Middle frontal gyrus (tissue), 1 donor: ENCODE data around the gene G6PC2.
"Not testable (repeated sequence)": the region's sequence is repeated elsewhere in the genome, so short reads cannot be mapped to it uniquely, and the experiment has no call there.

Source experiments
- DNase-seq: peaks from one replicate; pipeline ENCODE4 v3.0.0-alpha.2; 2015; ENCODE audit warnings: low spot score; ENCODE audit errors: extremely low spot score

Gene G6PC2, protein sequence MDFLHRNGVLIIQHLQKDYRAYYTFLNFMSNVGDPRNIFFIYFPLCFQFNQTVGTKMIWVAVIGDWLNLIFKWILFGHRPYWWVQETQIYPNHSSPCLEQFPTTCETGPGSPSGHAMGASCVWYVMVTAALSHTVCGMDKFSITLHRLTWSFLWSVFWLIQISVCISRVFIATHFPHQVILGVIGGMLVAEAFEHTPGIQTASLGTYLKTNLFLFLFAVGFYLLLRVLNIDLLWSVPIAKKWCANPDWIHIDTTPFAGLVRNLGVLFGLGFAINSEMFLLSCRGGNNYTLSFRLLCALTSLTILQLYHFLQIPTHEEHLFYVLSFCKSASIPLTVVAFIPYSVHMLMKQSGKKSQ

DNA sequence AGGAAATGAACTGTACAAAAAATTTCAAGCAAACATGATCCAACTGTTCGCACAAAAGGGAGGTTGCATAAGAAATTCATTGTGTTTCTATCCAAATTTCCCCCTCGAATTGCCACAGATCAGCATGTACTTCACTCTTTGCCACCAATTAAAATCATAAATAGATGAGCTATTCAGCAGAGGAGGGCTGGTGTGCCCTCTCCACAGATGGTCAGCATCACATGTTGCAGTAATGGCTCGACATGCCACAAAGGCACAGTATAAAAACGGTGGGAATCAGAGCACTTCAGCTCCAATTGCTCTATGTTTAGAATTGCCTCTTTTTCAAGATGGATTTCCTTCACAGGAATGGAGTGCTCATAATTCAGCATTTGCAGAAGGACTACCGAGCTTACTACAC, at the start of gene G6PC2:
G6PC2 (plus strand) TSS at position 289 of the 400 bp plus-strand sequence; CDS start at position 330, 41 bp downstream.
- no peak for DNase-seq

DNA sequence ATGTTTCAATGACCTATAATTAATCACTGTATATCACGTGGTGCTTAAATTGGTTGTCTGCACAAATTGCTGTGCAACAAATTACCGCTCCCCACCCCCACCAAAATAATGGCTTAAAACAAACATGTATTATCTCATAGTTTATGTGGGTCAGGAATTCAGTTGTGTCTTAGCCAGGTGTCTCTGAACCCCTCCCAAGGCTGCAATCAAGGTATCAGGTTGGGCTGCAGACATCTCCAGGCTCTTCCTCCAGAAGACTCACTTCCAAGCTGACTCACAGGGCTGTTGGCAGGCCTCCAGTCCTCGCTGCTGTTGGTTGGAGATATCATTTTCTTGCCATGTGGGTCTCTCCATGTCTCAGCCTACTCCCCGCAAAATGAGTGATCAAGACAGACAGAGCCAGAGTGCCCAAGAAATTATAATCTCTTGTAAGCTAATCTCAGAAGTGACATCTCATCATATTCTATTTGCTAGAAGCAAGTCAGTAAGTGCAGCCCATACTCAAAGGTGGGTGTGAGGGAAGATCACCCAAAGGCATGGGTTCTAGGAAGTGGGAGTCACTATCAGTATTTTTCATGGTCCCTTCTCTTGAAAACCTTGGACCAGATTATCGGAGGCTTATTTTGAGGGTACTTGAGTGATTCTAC, 49.3 kb upstream of the G6PC2 start:
- no peak for DNase-seq

DNA sequence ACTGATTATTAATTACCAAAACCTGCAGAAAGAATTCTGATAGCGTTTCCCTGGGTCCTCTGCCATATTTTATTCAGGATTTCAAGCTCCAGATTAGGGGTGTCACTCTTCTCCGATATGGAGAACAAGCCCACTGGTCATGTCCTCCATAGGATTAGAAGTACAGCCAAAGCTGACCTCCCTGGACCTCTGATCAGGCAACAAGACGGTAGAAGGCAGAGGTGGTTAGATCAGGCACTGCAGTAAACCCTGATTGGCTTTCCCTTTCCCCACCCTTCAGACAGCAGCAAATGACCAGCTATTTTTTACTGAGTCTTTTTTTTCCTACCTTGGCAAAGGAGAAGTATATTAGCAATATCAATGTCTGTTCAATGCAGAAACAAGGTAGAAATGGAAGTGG, 48.6 kb upstream of the G6PC2 start:
- DNase-seq: no peak

DNA sequence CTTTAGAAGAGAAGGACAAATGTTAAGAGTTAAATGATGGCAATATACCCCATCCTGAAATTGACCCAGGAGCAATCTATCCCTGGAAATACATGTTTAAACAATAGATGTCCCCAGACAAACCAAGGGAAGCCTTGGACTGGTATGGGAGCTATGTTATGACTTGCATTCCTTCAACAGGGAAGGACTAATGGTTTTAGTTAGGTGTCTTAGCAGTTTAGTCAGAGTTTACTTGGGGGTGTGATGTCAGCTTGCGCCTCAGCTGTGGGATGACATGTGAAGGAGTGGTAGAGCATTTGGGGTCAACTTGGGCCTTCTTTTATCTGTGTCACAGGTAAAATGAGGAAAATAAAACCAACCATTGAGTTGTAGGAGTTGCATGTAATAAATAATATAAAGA, 47.6 kb upstream of the G6PC2 start:
- DNase-seq: no peak

DNA sequence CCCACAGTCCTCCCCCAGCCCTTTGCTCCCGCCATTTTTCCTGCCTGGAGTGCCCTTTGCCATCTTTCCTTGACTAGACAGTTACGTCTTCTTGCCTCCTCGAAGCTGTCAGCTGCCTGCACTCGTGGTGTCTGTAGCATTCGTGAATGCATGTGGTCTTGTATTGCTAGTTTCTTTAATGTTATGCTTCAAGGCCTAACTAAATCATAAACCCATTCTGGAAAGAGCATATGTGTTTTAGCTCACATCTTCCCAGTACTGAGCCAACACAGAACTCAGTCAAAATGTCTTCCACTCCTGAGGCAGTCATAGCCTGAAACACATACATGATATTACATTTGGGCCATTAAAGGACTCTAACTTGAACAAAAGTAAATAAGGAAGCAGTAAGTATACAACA, 46.4 kb upstream of the G6PC2 start:
- DNase-seq: no peak

DNA sequence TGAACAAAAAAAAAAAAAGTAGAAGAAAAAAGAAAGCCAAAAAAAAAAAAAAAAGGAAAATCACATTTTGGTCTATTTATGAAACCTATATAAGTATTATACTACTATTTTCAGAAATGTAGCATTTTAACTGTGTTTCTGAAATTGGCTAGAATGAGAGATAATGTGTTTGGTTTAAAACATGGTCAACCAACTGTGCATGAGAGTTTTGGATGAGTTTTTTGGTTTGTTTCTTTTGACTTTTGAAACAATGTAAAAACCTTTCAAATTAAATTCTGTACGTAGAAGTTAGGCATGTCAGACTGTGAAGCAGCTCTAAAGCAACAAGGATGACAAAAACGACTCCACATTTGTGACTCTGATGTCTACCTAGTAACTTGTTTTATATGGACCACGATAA, 45.5 kb upstream of the G6PC2 start:
- no peak for DNase-seq

DNA sequence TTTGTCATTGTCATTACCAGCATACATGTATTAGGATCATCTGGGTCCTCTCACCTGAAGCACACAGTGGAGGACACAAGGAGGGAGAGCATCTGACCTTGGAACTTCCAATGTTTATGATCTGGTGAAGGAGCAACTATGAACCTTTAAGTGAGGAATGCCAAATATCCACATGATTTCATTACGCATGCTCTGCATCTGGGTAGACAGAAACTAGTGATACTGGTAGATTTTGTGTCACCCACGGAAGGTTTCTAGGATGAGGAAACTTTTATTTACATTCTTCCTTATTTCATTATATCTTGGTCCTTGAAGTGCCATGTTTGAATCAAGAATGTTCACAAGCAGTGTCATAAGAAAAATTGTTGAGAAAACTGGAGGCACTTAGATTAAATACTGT, 42.9 kb upstream of the G6PC2 start:
- DNase-seq: no peak

DNA sequence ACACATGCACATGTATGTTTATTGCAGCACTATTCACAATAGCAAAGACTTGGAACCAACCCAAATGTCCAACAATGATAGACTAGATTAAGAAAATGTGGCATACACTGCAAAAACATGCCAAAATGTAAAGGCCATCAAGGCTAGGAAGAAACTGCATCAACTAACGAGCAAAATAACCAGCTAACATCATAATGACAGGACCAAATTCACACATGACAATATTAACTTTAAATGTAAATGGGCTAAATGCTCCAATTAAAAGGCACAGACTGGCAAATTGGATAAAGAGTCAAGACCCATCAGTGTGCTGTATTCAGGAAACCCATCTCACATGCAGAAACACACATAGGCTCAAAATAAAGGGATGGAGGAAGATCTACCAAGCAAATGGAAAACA, 33.9 kb upstream of the G6PC2 start:
- DNase-seq: not testable (repeated sequence)

DNA sequence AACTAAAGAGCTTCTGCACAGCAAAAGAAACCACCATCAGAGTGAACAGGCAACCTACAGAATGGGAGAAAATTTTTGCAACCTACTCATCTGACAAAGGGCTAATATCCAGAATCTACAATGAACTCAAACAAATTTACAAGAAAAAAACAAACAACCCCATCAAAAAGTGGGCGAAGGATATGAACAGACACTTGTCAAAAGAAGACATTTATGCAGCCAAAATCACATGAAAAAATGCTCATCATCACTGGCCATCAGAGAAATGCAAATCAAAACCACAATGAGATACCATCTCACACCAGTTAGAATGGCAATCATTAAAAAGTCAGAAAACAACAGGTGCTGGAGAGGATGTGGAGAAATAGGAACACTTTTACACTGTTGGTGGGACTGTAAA, 30.7 kb upstream of the G6PC2 start:
- not testable (repeated sequence) for DNase-seq

DNA sequence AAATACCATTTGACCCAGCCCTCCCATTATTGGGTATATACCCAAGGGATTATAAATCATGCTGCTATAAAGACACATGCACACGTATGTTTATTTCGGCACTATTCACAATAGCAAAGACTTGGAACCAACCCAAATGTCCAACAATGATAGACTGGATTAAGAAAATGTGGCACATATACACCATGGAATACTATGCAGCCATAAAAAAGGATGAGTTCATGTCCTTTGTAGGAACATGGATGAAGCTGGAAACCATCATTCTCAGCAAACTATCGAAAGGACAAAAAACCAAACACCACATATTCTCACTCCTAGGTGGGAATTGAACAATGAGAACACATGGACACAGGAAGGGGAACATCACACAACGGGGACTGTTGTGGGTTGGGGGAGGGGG, 30.3 kb upstream of the G6PC2 start:
- DNase-seq: not testable (repeated sequence)

DNA sequence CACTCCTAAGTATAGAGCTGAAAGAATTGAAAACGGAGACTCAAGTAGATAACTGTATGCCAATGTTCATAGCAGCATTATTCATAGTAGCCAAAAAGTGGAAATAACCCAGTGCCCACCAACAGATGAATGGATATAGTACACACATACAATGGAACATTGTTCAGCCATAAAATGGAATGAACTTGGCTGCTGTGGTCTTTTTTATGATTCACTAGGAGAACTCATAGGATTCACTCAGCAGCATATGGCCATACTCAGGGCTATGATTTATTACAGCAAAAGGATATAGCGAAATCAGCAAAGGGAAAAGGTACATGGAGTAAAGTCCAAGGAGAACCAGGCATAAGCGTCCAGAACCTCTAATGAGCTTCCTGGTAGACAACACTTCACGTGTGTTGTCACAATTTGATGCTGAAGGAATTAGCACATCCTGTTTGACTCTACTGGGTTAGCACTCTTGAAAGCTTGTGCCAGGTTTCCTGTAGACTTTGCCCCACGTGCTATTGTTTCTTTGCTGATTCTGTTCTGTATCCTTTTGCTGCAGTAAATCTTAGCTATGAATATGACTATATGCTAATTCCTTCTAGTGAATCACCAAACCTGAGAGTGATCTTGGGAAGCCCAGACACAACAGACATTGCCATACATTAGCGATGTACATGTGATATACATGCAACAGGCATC, 26.6 kb upstream of the G6PC2 start:
- no peak for DNase-seq

DNA sequence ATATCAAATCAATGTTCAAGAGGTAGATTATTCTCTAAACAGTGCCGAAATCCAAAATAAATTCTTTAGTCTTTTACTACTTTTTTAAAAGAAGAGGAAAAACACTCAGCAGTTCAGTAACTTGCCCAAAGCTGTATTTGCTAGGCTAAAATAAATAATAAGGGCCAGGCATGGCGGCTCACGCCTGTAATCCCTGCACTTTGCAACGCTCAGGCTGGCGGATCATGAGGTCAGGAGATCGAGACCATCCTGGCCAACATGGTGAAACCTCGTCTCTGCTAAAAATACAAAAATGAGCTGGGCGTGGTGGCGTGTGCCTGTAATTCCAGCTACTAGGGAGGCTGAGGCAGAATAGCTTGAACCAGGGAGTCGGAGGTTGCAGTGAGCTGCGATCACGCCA, 18.9 kb upstream of the G6PC2 start:
- not testable (repeated sequence) for DNase-seq

DNA sequence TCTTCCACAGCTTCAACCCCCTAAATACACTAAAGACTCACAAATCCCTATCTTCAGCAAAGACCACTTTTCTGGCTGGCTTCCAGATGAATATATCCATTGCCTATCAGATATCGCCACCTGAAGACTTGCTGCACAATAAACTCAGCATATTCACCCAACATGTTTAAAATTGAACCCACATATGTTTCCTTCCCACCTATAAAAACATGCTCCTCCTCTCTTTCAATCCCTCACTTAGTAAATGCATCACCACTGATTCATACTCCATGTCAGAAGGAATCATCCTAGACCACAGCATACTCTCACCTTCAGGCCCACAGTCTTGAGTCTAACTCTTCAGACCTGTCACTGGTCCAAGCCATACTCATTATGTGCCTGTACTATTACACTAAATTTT, 16.1 kb upstream of the G6PC2 start:
- DNase-seq: no peak

DNA sequence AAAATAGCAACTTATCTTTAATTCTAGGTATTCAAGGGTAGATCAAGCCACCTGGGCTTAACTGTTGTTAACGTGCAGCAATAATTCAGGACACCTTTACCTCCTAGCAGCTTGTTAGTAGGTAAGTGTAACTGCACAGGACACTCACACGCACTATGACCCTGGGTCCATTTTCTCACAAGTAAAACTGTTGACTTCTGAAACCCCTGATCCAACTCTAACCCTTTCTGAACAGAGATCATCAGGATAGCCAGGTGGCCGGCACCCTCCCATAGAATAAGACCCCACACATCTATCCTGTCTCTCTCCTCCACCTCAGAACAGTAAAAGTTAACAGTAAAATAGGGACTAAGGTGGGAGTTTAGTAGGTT, 11.5 kb upstream of the G6PC2 start:
- DNase-seq: no peak

DNA sequence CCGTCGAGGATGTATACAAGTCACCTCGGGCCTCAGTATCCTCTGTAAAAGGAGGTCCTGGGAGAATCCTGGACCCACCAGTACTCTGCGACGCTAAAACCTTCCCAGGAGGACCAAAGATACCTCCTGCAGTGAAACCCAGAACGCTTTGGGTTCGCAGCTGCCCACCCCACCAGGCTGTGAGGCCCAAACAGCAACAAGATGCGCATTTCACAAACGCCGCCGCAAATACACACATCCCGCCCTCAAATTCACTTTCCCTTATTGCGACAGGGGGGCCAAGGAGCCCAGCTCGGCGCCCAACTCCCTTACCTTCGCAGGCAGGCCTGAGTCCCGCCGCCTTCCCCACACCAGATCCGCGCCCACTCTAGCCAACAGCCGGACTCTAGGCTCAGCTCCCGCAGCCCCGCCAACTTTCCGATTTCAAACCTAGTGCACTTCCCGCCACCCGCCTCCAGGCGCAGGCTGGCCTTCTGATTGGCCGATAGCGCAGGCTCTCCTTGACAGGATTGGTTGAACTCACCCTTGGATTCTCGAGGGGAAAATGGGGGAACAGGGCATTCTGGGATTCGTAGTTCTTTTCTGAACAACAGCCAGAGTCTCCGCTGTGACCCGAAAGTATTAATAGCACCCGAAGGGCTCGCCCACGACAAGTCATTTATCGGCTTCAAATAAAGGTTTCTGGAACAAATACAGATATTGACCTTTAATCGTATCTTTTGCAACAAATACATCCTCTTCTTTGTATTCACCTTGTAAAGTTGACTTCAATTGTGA, 10.9 kb upstream of the G6PC2 start, which contains the start of gene SPC25:
SPC25 (minus strand) TSS at position 425 of the 777 bp plus-strand sequence. CDS start 911 bp downstream, outside the sequence.
- peak; percentile 72 for DNase-seq

DNA sequence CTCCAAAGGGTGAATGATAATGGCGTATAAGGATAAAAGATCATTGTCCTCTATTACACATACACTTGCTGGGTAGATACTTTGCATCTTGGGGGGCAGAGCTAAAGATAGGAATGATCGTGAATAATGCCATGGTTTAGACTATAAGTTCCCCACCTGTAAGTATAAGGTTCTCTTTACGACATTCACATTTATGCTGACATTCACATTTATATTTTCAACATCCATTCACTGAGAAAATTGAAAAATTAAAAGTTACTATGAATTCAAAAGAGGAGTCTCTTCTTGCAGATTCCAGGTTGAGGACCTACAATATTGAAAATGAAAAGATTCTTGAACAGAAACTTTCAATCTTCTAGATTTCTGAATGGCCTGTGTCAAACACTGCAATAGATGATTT, 8.8 kb upstream of the G6PC2 start:
- DNase-seq: no peak

DNA sequence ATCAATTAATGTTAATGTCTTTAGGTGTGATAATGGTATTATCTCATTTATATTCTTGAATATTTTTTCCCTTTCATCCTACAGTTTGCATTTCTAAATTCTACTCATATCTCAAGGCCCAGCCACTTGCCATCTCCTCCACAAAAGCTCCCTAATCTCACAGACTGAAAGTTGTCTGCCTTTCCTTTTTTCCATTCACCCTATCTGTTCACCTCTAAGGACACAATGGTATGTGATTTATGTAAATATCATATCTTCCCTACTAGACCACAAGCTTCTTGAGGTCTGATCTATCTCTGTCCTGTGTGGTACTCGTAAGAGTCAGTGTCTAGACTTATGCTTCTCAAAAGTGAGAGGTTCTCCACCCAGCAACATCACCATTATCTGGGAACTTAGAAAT, 7.0 kb upstream of the G6PC2 start:
- no peak for DNase-seq

DNA sequence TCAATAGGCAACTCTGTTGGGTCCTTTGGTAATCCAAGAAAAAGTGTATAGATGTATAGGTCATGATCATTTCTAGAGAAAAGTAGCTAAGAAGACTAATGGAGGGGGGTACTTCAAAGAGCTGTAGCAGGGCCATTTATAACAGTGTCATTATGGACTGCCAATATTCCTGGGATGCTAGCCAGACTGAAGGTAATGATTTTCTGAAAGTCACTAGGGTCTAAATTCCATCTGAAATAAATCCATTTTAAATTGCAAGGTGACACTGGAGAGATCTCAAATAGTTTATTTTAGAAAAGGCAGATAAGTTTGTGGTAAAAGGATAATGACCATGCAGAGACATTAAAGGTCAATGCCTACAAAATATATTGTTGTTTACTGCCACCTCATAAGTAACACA, 6.4 kb upstream of the G6PC2 start:
- DNase-seq: no peak

DNA sequence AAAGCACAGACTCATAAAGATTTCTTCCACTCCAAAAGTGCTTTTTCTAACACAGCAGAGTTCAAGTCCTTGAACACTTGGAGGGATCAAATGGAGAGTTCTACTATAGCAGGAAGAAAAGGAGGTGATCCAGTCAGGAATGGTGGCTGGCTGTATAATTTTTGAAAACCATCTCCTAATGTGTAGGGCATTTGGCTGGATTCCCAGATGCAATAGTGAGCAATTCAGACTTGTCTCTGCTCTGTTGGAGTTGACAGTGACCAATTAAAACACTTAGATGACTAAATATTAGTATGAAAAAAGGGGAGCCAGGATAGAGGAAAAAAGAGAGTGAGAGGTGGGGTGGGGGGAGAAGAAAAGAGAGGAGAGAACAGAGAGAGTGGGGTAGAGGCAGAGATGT, 5.3 kb upstream of the G6PC2 start:
- DNase-seq: no peak

DNA sequence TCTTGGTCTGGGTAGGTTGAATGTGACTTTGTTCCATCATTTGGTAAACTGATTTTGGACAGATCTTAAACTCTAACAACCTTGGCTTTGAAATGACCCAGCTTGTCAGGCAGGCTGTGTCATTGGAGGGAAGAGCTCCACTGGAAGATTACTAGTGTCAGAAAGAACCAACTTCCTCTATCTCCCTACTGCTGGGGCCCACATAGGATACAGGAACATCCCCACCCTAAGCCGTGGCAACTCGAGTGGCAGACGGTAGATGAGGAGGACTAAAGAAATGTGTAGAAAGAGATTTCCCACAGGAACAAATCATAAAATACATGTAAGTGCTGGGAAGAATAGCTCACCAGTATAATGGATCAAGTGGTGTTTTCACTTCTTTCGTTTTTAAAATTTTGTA, 4.3 kb upstream of the G6PC2 start:
- DNase-seq: no peak

DNA sequence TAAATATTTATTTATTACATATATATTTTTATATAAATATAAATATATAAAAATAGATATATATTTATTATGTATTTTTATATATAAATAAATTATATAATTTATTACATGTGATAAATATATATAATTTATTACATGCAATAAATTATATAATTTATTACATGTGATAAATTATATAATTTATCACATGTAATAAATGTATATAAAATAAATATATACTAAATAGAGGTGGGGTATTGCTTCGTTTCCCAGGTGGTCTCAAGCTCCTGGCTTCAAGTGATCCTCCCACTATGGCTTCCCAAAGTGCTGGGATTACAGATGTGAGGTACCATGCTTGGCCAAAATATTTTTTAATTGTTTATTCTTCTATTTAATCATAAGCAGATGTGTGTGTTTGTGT, 3.6 kb upstream of the G6PC2 start:
- no peak for DNase-seq

DNA sequence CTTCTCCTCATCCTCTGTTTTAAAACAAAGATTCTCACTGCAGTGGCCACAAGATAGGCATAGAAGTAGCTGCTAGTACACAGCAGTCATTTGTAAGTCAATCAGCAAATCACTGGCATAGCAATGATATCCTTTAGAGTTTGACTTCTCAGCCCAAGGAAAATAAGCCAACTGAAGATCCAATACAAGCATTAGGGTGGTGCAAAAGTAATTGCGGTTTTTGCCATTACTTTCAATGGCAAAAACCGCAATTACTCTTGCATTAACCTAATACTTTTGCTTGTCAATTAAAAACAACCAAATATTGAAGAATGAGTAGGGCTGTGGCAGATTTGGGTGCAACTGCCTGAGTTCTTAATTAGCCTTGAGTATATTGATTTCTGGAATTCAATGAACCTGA, 2.8 kb downstream of the G6PC2 start:
- DNase-seq: no peak
